ENCODE measurements around the gene FLG. TPM values are rescaled to one million over a fixed set of nuclear protein-coding genes. Genes with fewer than 3 reads are reported as not detected.

The FLG gene
- not detected for total RNA-seq

GRCh38 chr1:152325111-152325510 lies at the start of gene FLG:
TSS of gene FLG (minus strand) at chr1:152325239. CDS start at chr1:152315456, 9,783 bp downstream.

GRCh38 chr1:152359906-152360305 lies 34.9 kb upstream of the FLG start, which contains the start of gene FLG2:
TSS of gene FLG2 (minus strand) at chr1:152360006. CDS start at chr1:152358884, 1,122 bp downstream.

Other genes starting within 250 kb of the FLG start
- not detected for gene TCHHL1, start 236.2 kb downstream of the FLG start, total RNA-seq
- 0.23 TPM for gene TCHH, start 209.8 kb downstream of the FLG start, total RNA-seq
- not detected for gene RPTN, start 166.0 kb downstream of the FLG start, total RNA-seq
- gene HRNR, start 101.0 kb downstream of the FLG start, total RNA-seq, result not detected
- not detected for gene FLG2, start 34.8 kb upstream of the FLG start, total RNA-seq
- gene CRNN, start 89.0 kb upstream of the FLG start, total RNA-seq, result not detected
- gene LCE5A, start 185.6 kb upstream of the FLG start, total RNA-seq, result not detected
- gene CRCT1, start 189.2 kb upstream of the FLG start, total RNA-seq, result not detected
- gene LCE3E, start 241.5 kb upstream of the FLG start, total RNA-seq, result not detected